GM13976 (cell line): ENCODE data around the gene CYBA.

Experiments
- DNase-seq: peaks from one replicate; pipeline ENCODE4 v3.0.0; 2012; ENCODE audit warnings: low spot score
- in situ Hi-C: fragments of 300-500 bp; cut with MboI; formaldehyde crosslinking; loops from one replicate; pipeline ENCODE4 v1.12.0; 2022; ENCODE audit warnings: low sequenced_read_pairs, mixed read lengths, inconsistent platforms; ENCODE audit not compliant: unreplicated experiment
- TF ChIP-seq, protein P1 (sequence below): IDR thresholded peaks from 2 replicates; pipeline ENCODE4 v1.5.1; 2012; ENCODE audit warnings: borderline replicate concordance, mild to moderate bottlenecking; ENCODE audit not compliant: insufficient read depth; ENCODE audit errors: extremely low read depth, missing control alignments, control extremely low read depth

The CYBA gene

GRCh38 chr16:88691924-88692560, 41.2 kb upstream of the CYBA start:
- in situ Hi-C loops = no loop called here
- TF ChIP-seq, protein P1, sequence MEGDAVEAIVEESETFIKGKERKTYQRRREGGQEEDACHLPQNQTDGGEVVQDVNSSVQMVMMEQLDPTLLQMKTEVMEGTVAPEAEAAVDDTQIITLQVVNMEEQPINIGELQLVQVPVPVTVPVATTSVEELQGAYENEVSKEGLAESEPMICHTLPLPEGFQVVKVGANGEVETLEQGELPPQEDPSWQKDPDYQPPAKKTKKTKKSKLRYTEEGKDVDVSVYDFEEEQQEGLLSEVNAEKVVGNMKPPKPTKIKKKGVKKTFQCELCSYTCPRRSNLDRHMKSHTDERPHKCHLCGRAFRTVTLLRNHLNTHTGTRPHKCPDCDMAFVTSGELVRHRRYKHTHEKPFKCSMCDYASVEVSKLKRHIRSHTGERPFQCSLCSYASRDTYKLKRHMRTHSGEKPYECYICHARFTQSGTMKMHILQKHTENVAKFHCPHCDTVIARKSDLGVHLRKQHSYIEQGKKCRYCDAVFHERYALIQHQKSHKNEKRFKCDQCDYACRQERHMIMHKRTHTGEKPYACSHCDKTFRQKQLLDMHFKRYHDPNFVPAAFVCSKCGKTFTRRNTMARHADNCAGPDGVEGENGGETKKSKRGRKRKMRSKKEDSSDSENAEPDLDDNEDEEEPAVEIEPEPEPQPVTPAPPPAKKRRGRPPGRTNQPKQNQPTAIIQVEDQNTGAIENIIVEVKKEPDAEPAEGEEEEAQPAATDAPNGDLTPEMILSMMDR = no peak
- no peak for DNase-seq

GRCh38 chr16:88691129-88691813, 40.4 kb upstream of the CYBA start:
- in situ Hi-C loops = no loop called here
- no peak for DNase-seq
- TF ChIP-seq, protein P1 = no peak

GRCh38 chr16:88690341-88691128, 39.7 kb upstream of the CYBA start:
- in situ Hi-C loops = no loop called here
- TF ChIP-seq, protein P1 = no peak
- no peak for DNase-seq

DNA sequence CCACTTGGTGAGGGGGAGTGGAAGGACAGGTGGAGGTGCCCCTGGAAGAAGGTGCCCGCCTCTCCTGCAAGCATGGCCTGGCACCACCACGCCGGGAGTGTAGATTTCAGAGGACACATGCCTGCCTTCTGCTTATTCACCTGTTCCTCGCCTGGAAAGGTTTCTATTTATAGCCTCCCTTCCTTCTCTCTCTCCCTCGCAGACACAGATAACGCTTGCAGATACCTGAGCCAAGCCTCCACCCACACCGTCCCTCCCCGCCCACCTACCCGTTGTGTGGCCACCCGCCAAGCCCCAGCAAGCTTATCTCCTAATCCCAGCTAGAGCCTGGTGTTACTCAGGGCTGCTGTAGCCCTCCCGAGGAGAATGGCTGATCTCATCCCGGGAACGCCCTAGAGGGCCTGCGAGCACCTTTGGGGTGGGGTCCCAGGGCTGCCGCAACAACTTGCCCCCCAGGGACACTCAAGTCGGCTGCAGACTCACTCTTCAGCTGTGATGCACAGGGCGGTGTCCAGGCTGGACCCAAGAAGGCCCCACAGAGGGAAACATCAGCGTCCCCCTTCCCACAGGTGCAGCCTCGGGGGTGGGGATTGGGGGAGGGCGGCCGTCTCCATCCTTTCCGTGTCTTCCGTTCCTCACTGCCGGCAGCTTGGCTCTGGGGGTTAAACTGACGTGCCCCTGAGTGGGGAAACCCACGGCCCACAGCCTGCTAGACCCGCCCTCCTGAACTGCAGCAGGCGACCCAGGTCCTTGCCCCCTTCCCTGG, 37.3 kb upstream of the CYBA start:
- DNase-seq = no peak
- TF ChIP-seq, protein P1 = no peak
- in situ Hi-C loops = no loop called here

GRCh38 chr16:88687676-88688012, 36.8 kb upstream of the CYBA start:
- no peak for DNase-seq
- in situ Hi-C loops = no loop called here
- TF ChIP-seq, protein P1 = no peak

DNA sequence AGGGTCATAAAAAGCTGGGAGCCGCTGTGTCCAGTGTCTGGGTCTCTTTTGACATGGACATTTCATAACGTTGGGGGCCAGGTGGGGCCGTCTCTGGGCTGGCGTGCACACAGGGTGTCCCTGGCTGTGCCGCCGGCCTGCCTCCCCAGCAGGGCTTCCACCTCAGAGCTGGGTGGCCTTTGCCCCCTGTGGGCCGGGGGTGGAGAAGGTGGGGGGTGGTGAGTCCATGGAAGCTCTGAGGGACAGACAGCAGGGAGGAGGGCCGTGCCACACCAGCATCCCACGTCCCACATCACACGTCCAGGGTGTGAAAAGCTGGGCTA, 36.4 kb upstream of the CYBA start:
- in situ Hi-C loops = no loop called here
- TF ChIP-seq, protein P1 = no peak
- no peak for DNase-seq
